ENCODE measurements around the gene FAM89A.

The FAM89A gene

GRCh38 chr1:230982696-230983095, 57.4 kb downstream of the FAM89A start:
- H3K36me3 ChIP-seq (ENCODE audit: control insufficient read depth, insufficient read depth, low read length) = no peaks in the 10 kb centered on the region
- H3K9ac ChIP-seq (ENCODE audit: low read depth, low read length) = no peak overlapping the region
- H3K9me3 ChIP-seq (ENCODE audit: control insufficient read depth, insufficient read depth, low read length) = no peaks in the 10 kb centered on the region
- no peak overlapping the region for H3K4me3 ChIP-seq (ENCODE audit: low read depth, low read length)
- H3K27me3 ChIP-seq (ENCODE audit: control insufficient read depth, insufficient read depth, low read length) = peaks cover 40% of the 10 kb centered on the region
- H3K4me1 ChIP-seq (ENCODE audit: control insufficient read depth, insufficient read depth, low read length) = no peaks in the 10 kb centered on the region

GRCh38 chr1:230979952-230980351, 60.1 kb downstream of the FAM89A start:
- Histone ChIP-seq H3K4me3 (ENCODE audit: low read depth, low read length) (peak overlapping the region; percentile 77), H3K9ac (ENCODE audit: low read depth, low read length) (no peak overlapping the region), H3K9me3 (ENCODE audit: control insufficient read depth, insufficient read depth, low read length) (no peaks in the 10 kb centered on the region), H3K4me1 (ENCODE audit: control insufficient read depth, insufficient read depth, low read length) (no peaks in the 10 kb centered on the region), H3K36me3 (ENCODE audit: control insufficient read depth, insufficient read depth, low read length) (no peaks in the 10 kb centered on the region), H3K27me3 (ENCODE audit: control insufficient read depth, insufficient read depth, low read length) (peaks cover 28% of the 10 kb centered on the region)

- Histone ChIP-seq H3K36me3 (ENCODE audit: control insufficient read depth, insufficient read depth, low read length) (no peaks in the 10 kb centered on the region), H3K9ac (ENCODE audit: low read depth, low read length) (no peak overlapping the region), H3K9me3 (ENCODE audit: control insufficient read depth, insufficient read depth, low read length) (no peaks in the 10 kb centered on the region), H3K27me3 (ENCODE audit: control insufficient read depth, insufficient read depth, low read length) (peaks cover 28% of the 10 kb centered on the region), H3K4me3 (ENCODE audit: low read depth, low read length) (peak overlapping the region; percentile 77), H3K4me1 (ENCODE audit: control insufficient read depth, insufficient read depth, low read length) (no peaks in the 10 kb centered on the region)
Measured at GRCh38 chr1:230979389-230979716, 60.7 kb downstream of the FAM89A start.

- peaks cover 24% of the 10 kb centered on the region for H3K27me3 ChIP-seq (ENCODE audit: control insufficient read depth, insufficient read depth, low read length)
- no peak within 1 kb of the TSS for H3K9ac ChIP-seq (ENCODE audit: low read depth, low read length)
- H3K4me1 ChIP-seq (ENCODE audit: control insufficient read depth, insufficient read depth, low read length) = no peaks in the 10 kb centered on the region
- peak within 1 kb of the TSS; percentile 77 for H3K4me3 ChIP-seq (ENCODE audit: low read depth, low read length)
- no peaks in the 10 kb centered on the region for H3K9me3 ChIP-seq (ENCODE audit: control insufficient read depth, insufficient read depth, low read length)
- no peaks in the 10 kb centered on the region for H3K36me3 ChIP-seq (ENCODE audit: control insufficient read depth, insufficient read depth, low read length)
Measured at GRCh38 chr1:230978491-230979388, 61.3 kb downstream of the FAM89A start, which contains the start of the genes ARV1 and TTC13. TSS of gene ARV1 (plus strand) at chr1:230979094. CDS start at chr1:230979106, 12 bp downstream. TSS of gene TTC13 (minus strand) at chr1:230978861. CDS start at chr1:230978830, 31 bp downstream.

- Histone ChIP-seq H3K9ac (ENCODE audit: low read depth, low read length) (no peak overlapping the region), H3K4me1 (ENCODE audit: control insufficient read depth, insufficient read depth, low read length) (no peaks in the 10 kb centered on the region), H3K4me3 (ENCODE audit: low read depth, low read length) (peak overlapping the region; percentile 46), H3K36me3 (ENCODE audit: control insufficient read depth, insufficient read depth, low read length) (no peaks in the 10 kb centered on the region), H3K27me3 (ENCODE audit: control insufficient read depth, insufficient read depth, low read length) (peaks cover 19% of the 10 kb centered on the region), H3K9me3 (ENCODE audit: control insufficient read depth, insufficient read depth, low read length) (no peaks in the 10 kb centered on the region)
Measured at GRCh38 chr1:230977761-230978490, 62.1 kb downstream of the FAM89A start.

GRCh38 chr1:230976825-230977747, 63.0 kb downstream of the FAM89A start:
- Histone ChIP-seq H3K4me3 (ENCODE audit: low read depth, low read length) (peak overlapping the region; percentile 46), H3K9ac (ENCODE audit: low read depth, low read length) (no peak overlapping the region), H3K9me3 (ENCODE audit: control insufficient read depth, insufficient read depth, low read length) (no peaks in the 10 kb centered on the region), H3K4me1 (ENCODE audit: control insufficient read depth, insufficient read depth, low read length) (no peaks in the 10 kb centered on the region), H3K36me3 (ENCODE audit: control insufficient read depth, insufficient read depth, low read length) (no peaks in the 10 kb centered on the region), H3K27me3 (ENCODE audit: control insufficient read depth, insufficient read depth, low read length) (peaks cover 12% of the 10 kb centered on the region)

- Histone ChIP-seq H3K36me3 (ENCODE audit: control insufficient read depth, insufficient read depth, low read length) (no peaks in the 10 kb centered on the region), H3K4me3 (ENCODE audit: low read depth, low read length) (no peak overlapping the region), H3K4me1 (ENCODE audit: control insufficient read depth, insufficient read depth, low read length) (no peaks in the 10 kb centered on the region), H3K9me3 (ENCODE audit: control insufficient read depth, insufficient read depth, low read length) (no peaks in the 10 kb centered on the region), H3K27me3 (ENCODE audit: control insufficient read depth, insufficient read depth, low read length) (peaks cover 6% of the 10 kb centered on the region), H3K9ac (ENCODE audit: low read depth, low read length) (no peak overlapping the region)
Measured at GRCh38 chr1:230976360-230976759, 63.7 kb downstream of the FAM89A start.

GRCh38 chr1:230975636-230976035, 64.4 kb downstream of the FAM89A start:
- no peaks in the 10 kb centered on the region for H3K27me3 ChIP-seq (ENCODE audit: control insufficient read depth, insufficient read depth, low read length)
- no peaks in the 10 kb centered on the region for H3K4me1 ChIP-seq (ENCODE audit: control insufficient read depth, insufficient read depth, low read length)
- no peak overlapping the region for H3K4me3 ChIP-seq (ENCODE audit: low read depth, low read length)
- no peaks in the 10 kb centered on the region for H3K36me3 ChIP-seq (ENCODE audit: control insufficient read depth, insufficient read depth, low read length)
- no peak overlapping the region for H3K9ac ChIP-seq (ENCODE audit: low read depth, low read length)
- no peaks in the 10 kb centered on the region for H3K9me3 ChIP-seq (ENCODE audit: control insufficient read depth, insufficient read depth, low read length)

GRCh38 chr1:230972855-230973271, 67.2 kb downstream of the FAM89A start:
- Histone ChIP-seq H3K9me3 (ENCODE audit: control insufficient read depth, insufficient read depth, low read length) (no peaks in the 10 kb centered on the region), H3K36me3 (ENCODE audit: control insufficient read depth, insufficient read depth, low read length) (no peaks in the 10 kb centered on the region), H3K4me1 (ENCODE audit: control insufficient read depth, insufficient read depth, low read length) (no peaks in the 10 kb centered on the region), H3K4me3 (ENCODE audit: low read depth, low read length) (no peak overlapping the region), H3K9ac (ENCODE audit: low read depth, low read length) (no peak overlapping the region), H3K27me3 (ENCODE audit: control insufficient read depth, insufficient read depth, low read length) (no peaks in the 10 kb centered on the region)

- no peaks in the 10 kb centered on the region for H3K27me3 ChIP-seq (ENCODE audit: control insufficient read depth, insufficient read depth, low read length)
- H3K36me3 ChIP-seq (ENCODE audit: control insufficient read depth, insufficient read depth, low read length) = no peaks in the 10 kb centered on the region
- H3K9me3 ChIP-seq (ENCODE audit: control insufficient read depth, insufficient read depth, low read length) = no peaks in the 10 kb centered on the region
- H3K4me3 ChIP-seq (ENCODE audit: low read depth, low read length) = no peak overlapping the region
- no peaks in the 10 kb centered on the region for H3K4me1 ChIP-seq (ENCODE audit: control insufficient read depth, insufficient read depth, low read length)
- H3K9ac ChIP-seq (ENCODE audit: low read depth, low read length) = no peak overlapping the region
Measured at GRCh38 chr1:230971771-230972170, 68.3 kb downstream of the FAM89A start.

GRCh38 chr1:230970432-230970831, 69.6 kb downstream of the FAM89A start:
- Histone ChIP-seq H3K4me3 (ENCODE audit: low read depth, low read length) (no peak overlapping the region), H3K36me3 (ENCODE audit: control insufficient read depth, insufficient read depth, low read length) (no peaks in the 10 kb centered on the region), H3K9ac (ENCODE audit: low read depth, low read length) (no peak overlapping the region), H3K4me1 (ENCODE audit: control insufficient read depth, insufficient read depth, low read length) (no peaks in the 10 kb centered on the region), H3K9me3 (ENCODE audit: control insufficient read depth, insufficient read depth, low read length) (no peaks in the 10 kb centered on the region), H3K27me3 (ENCODE audit: control insufficient read depth, insufficient read depth, low read length) (no peaks in the 10 kb centered on the region)
